Fibroblast of lung (primary cell): ENCODE measurements around the gene TARS3.

Experiments used
- EZH2 ChIP-seq: IDR thresholded peaks from 2 replicates; pipeline ENCODE4 v1.5.1; 2012; ENCODE audit warnings: low read length, control low read depth, mild to moderate bottlenecking; ENCODE audit errors: missing control alignments
- TF ChIP-seq, protein P1 (sequence below), 2 donors: IDR thresholded peaks in 1 of 2; conservative IDR thresholded peaks in 1 of 2; 1 replicate in 1 of 2; 2 replicates in 1 of 2; pipeline ENCODE4 v1.5.1; 2011 to 2012; ENCODE audit warnings: low read length in 2 of 2, control low read depth in 1 of 2, inconsistent platforms in 1 of 2, low read depth in 1 of 2, mild to moderate bottlenecking in 1 of 2

GRCh38 chr15:101689901-101690300 is 34.4 kb downstream of the TARS3 start:
- TF ChIP-seq, protein P1, sequence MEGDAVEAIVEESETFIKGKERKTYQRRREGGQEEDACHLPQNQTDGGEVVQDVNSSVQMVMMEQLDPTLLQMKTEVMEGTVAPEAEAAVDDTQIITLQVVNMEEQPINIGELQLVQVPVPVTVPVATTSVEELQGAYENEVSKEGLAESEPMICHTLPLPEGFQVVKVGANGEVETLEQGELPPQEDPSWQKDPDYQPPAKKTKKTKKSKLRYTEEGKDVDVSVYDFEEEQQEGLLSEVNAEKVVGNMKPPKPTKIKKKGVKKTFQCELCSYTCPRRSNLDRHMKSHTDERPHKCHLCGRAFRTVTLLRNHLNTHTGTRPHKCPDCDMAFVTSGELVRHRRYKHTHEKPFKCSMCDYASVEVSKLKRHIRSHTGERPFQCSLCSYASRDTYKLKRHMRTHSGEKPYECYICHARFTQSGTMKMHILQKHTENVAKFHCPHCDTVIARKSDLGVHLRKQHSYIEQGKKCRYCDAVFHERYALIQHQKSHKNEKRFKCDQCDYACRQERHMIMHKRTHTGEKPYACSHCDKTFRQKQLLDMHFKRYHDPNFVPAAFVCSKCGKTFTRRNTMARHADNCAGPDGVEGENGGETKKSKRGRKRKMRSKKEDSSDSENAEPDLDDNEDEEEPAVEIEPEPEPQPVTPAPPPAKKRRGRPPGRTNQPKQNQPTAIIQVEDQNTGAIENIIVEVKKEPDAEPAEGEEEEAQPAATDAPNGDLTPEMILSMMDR (conservative IDR thresholded peaks at IDR 0.05 in 1 of 2, IDR thresholded peaks at IDR 0.05 in 1 of 2; ENCODE audit: low read depth in 1 of 2, low read length in 2 of 2), result no peak
- TF ChIP-seq EZH2, result no peak
